ENCODE measurements around the gene UQCR11.

The UQCR11 gene

DNA sequence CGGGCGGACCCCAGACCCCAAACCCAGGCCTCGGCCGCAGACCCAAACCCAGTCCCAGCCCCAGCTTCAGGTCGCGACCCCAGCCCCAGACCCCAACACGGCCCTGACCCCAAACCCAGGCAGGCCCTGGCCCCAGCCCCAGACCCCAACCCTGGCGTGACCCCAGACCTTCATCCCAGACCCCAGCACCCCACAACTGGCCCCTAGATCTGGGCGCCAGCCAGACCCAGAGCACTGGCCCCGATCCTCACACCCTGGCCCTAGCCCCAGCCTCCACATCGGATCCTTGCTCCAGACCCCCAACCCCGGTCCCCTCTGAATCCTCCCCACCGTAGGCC is 20.1 kb downstream of the UQCR11 start:
- DNase-seq: no peak

DNA sequence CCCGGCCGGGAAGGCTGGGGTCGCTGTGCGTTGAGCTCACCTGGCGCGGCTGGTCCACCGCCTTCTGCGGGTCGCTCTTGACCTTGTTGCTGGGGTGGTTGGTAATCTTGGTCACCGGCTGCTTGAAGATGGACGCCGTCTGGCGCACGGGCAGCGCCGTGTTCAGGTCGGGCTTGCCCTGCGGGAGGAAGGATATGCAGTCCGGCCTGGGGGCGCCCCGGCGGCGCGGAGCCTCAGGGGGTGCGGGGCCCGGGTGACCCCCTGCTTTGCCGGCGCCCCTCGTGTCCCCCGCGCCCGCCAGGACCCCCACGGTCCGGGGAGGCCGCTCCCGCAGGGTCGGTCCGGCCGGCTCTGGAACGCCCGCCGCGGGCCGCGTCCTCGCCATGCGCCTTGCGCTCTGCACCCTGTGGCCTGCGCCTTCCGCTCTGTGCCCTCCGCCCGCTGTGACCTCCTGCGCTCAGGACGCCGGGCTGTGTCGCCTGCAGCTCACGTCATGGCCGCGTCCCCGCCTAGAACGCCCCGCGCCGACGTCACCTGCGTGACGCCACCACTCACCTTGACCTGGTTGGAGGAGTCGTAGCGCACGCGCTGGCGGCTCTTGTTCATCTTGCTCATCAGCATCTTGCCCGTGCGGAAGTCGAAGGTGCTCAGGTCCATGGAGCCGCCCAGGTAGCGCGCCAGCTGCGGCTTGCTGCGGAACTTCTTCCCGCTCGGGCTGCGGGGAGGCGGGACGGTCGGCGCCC is 20.6 kb downstream of the UQCR11 start:
- DNase-seq: no peak

DNA sequence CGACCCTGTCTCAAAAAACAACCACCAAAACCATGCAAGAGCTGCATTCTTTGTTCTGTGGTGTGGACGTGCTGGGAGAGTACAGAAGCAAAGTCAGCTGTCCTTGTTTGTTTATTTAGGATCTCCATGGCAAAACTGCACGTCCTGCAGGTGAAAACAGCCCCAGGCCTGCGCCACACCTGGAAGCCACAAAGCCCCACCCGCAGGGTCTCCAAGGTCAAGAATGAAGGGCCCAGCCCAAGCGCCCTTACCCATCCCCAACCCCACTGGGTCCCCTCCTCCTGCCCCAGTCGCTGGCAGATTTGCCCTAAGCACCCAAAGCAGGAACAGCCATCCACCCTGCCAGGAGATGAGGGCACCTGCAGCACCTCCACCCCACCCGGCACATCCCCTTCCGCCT is 23.1 kb downstream of the UQCR11 start:
- no peak for DNase-seq

DNA sequence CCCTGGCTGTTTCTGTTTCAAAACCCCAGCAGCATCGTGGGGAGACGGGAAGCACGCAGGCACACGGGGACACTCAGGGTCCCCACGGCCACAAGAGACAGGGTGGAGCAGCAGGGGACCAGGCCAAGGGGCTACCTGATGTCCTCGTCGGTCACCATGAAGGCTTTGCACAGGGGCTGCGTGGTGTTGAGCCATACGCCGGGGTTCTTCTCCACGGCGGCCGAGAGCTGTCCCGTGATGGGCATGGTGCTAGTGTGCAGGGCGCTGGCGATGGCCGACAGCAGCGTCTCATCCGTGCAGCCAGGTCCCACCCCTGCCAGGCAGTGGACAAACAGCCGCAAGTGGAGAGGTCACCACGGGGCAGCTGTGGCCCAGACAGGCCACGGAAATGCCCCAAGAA is 24.3 kb downstream of the UQCR11 start:
- no peak for DNase-seq

DNA sequence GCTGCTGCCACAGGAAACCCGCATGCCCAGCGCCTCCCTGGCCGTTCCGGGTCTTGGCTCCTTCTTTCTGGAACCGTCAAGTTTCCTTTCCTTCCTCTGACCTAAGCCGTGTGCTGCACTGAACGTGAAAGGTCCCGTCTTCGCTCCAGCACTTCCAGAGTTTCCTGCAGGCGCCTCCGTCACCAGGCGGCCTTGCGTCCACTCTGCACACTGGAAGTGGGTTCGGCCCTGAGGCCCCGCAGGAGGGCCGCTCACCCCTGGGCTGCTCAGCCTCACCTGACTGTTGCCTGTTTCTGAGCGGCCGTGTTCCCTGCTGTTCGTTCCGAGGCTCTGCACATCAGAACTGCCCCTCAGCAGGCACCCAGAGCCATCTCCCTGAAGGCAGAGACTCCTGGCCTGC is 24.9 kb downstream of the UQCR11 start:
- DNase-seq: no peak

DNA sequence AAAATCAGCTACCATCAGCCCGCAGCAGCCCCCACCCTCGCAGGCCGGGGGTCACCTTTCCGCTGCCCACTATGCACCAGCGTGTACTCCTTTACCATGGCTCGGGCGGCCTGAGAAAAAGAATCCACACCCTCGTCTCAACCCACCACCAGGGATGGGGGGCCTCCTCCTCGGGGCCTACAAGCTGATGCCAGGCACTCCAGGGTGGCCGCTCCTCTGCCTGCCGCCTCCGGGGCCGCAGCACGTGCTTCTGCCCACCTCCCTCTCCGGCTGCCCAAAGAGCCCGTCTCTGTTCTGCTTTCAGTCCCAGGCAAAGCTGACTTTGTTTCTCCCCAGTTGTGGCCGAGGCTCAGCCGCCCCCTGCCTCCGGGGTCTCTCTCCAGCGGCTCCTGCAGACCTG is 26.0 kb downstream of the UQCR11 start:
- DNase-seq: no peak

DNA sequence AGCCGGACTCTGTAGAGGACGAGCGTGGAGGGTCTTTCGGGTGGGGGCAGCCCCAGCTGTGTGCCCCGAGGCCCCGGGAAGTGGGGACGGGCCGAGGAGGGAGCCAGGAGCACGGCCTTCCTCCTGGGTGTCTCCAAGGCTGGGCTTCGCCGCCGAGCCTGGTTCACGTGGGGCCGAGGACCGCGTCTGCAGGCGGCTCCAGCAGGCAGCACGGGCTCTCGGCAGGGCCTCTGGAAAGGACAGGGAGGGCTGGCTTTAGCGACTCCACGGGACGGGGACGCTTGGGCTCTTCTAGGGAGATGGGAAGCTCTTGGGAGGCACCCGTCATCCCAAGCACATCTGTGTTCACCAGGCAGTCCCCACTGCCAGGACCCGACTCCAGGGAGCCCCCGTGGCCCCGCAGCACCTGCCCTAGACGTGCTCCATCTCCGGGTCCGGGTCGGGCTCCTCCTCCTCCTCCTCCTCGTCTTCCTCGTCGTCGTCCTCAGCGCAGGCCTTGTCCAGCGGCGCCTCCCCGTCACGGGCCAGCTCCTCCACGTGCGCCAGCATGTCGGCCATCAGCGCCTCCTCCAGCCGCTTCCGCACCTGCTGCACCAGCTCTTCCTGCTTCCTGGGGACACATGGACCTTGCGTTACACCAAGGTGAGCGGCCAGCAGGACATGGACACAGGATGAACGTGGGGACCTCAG is 27.2 kb downstream of the UQCR11 start:
- DNase-seq: no peak

DNA sequence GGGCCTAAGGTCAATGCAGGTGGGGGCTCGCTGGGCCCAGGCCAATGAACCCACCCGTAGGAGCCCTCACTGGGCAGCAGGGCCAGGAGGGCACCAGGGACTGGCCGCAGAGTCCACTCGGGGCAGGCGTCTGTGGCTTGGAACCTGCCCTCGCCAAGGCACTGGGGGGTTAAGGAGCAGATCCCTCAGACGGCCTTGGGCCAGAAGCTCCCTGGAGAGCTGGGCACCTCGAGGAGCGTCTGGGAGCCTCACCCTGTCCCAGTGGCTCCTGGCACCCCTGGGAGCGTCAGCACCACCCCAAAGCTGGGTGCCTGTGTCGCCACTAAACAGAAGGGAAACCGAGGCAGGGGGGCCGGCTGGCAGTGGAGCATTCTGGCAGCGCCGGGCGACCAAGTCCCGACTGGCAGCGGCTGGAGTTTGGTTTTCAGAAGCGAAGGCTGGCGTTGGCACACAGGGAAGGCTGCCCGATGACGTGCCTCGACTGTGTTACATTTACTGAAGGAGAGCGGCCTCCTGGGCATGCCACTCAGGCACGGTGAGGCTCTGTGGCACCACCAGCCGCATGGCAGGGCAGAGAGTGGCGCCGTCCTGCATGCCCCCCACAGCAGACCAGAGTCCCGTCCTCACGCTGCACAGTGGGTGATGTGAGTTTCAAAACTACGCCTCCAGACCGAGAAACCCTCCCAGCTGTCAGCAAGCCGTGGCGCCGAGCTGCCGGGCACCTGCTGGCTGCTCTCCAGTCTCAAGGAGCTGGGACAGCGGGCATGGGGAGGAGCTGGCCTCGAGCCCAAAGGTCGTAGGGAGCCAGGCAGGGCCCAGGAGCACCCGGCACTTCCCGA is 28.0 kb downstream of the UQCR11 start:
- no peak for DNase-seq

DNA sequence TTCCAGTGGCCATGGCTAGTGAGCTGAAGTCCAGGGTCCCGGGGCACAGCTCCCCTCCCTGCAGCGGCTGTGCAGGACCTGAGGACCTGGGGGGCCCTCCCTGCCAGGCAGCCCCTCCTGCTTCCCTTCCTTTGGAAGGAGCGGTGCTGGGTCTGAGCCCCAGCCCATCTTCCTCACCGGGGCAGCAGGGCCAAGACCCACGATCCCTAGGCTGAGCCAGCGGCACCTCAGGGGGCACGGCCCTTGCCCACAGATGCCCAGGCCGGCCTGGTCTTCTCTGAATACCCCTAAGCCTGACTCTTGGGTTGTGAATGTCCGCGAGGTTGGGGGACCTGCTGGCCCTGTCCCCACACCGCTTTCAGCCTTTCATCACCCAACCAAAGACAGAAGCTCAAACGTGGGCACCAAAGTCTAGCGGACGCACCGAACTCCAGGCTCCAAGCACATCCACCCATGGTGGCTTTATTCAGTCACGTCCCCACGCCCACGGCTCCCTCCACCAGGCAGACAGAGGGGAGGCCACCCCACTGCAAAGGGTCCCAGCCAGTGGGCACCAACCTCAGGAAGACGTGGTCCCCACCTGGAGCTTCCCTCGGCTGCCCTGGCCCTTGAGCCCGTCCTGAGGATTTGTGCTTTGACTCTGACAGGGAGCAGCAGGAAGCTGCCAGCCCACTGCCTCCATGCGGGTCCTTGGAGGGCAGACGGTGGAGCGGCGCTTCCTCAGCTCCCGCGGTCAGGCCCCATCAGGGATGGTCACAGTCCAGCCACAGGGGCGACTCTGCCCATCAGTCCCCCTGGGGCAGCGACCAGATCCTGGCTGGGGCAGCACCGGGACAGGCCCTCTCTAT is 28.8 kb downstream of the UQCR11 start:
- DNase-seq: no peak

DNA sequence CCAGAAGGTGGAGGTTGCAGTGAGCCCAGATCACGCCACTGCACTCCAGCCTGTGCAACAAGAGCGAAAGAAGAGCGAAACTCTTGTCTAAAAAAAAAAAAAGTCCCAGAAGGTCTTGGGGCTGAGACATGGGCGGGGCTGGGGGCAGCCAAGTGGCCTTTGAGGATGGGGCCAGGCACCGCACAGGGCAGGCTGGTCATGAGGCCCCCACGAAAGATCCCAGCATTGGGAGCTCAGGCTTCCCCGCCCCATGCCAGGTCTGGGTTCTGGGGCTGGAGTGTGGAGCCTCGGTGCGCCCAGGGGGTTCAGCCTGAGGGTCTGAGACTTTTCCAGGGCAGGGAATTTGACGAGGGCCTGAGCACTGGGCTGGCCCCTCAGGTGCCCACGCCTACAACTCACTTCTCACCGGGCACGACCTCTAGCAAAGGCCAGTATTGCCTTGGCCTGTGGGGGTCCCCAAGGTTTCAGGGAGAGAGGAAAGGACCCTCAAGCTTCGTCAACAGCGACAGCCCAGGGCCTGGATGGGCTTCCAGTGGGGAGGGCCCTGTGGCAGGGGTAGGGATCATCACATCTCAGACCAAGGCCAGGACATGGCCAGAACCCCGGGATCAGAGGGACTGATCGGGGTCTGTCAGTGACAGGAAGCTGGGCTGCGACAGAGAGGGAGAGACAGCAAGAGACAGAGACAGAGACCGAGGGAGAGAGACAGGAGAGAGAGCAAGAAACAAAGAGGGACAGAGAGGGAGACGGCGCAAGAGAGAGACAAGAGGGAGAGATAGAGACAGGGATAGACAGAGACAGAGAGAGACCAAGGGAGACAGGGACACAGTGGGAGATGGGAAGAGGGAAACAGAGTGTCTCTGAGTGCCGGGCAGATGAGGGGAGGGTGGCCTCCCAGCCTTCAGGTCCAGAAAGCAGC is 29.7 kb downstream of the UQCR11 start:
- no peak for DNase-seq

DNA sequence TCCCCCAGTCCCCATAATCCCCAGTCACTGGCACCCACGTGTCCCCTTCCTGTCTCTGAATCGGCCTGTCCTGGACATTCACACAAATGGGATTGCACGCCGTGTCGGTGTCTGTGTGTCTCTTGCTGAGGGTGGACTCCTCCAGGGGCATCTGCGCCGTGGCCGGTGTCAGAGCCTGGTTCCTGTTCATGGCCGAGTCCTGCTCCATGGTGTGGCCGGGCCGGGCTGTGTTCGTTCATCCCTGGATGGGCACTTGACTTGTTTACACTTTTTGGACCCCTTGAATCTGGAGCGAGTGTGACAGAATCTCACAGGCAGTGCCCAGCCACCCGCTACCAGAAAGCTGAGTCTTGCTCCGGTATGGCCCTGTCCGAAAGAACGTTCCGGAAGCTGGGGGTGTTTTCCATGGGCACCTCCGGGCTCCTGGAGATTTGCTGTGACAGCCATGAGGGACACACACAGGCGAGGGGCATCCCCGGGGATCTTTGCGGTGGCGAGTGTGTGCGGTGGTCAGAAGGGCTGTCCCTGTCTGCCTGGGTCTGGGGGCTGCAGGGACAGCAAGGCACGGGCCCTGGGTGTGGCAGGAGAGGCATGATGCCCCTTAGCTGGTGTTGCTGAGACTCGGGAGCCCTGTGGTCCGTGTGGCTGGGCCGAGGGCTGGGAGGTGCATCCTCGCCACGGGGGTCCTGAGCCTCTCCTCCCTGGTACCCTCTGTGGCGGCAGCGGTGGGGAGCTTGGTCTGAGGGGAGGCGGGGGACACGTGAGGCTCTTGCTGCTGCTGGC is 30.7 kb downstream of the UQCR11 start:
- no peak for DNase-seq

DNA sequence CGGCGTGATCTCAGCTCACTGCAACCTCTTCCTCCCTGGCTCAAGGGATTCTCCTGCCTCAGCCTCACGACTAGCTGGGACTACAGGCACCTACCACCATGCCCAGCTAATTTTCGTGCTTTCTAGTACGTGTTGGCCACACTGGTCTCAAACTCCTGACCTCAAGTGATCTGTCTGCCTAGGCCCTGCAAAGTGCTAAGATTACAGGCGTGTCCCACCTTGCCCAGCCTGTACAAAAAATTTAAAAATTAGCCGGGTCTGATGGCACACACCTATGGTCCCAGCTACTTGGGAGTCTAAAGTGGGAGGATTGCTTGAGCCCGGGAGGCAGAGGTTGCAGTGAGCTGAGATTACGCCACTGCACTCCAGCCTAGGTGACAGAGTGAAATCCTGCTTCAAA is 32.5 kb downstream of the UQCR11 start:
- no peak for DNase-seq

DNA sequence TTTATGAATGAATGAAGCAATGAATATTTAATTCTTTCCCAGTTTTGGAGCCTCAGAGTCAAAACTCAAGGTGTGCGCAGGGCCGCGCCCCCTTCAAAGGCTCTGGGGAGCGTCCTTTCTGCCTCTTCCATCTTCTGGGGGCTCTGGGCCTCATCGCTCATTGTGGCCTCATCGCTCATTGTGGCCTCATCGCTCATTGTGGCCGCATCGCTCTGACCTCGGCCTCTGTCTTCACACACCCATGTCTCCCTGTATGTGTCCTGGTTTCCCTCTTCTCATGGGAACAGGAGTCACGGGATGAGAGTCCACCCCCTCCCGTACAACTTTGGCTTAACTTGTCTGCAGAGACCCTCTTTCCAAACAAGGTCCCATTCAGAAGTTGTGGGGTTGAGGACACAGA is 33.9 kb downstream of the UQCR11 start:
- DNase-seq: no peak

DNA sequence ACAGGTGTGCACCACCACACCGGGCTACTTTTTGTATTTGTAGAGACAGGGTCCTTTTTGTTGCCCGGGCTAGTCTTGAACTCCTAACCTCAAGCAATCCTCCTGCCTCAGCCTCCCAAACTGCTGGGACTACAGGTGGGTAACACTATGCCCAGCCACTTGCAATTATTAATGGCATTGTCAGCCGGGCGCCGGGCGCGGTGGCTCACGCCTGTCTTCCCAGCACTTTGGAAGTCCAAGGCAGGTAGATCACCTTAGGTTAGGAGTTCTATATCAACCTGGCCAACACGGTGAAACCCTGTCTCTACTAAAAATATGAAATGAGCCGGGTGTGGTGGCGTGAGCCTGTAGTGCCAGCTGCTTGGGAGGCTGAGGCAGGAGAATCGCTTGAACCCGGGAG is 34.4 kb downstream of the UQCR11 start:
- DNase-seq: no peak

DNA sequence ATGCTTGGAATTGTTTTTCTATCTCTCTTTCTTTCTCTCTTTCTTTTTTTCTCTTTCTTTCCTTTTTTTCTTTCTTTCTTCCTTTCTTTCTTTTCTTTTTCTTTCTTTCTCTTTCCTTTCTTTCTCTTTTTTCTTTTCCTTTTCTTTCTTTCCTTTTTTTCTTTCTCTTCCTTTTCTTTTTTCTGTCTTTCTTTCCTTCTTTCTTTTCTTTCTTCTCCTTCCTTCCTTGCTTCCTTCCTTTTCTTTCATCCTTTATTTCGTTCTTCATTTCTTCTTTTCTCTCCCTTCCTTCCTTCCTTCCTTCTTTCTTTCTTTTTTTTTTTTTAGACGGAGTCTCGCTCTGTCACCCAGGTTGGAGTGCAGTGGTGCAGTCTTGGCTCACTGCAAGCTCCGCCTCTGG is 35.3 kb downstream of the UQCR11 start:
- no peak for DNase-seq

DNA sequence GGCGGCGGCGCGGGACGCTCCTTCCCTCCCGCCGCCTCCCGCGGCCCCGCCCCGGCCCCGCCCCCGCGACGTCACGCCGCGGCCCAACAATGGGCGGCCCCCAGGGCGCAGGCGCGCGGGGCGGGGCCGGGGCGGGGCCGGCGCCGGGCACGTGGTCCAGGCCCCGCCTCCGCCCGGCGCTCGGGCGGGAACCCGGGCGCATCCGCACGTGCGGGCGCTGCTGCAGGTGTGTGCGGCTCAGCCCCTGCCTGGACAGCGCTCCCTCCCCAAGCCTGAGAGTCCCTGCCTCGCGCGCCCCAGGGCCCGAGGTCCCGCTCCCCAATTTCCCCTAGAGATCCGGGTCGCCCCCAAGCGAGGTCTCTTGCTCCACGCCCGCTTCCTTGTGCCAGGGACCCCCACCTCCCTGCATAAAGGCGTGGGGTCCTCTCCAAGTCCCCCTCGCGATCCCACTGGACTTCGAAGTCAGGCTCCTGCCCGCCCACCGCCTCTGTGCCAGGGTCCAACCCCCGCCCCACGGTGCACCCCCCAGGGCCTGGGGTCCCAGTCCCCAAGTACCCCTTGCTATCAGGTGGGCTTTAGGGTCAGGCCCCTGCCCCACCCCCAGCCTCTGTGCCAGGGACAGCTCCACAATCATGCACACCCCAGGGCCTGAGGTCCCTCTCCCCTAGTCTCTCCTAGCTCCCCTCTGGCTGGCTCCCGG is 36.8 kb downstream of the UQCR11 start, which contains the start of gene MEX3D:
TSS of gene MEX3D (minus strand) at position 6 of the 700 bp plus-strand sequence. CDS start 267 bp downstream, outside the sequence.
- DNase-seq: no peak

DNA sequence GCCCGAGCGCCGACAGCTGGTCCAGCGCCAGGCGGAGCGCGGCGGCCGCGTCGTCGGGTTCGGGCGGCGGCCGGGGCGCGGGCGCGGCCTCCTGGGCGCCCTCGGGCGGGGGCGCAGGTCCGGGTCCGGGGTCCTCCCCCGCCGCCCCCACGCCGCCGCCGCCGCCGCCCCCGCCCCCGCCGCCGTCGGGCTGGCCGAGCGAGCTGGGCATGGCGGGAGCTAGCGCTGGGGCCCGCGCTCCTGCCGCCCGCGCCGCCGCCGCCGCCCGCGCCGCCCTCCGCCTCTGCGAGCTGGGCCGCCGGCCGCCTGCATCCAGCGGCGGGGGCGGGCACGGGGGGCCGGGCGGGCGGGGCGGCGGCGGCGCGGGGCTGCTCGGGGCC is 37.4 kb downstream of the UQCR11 start:
- no peak for DNase-seq

DNA sequence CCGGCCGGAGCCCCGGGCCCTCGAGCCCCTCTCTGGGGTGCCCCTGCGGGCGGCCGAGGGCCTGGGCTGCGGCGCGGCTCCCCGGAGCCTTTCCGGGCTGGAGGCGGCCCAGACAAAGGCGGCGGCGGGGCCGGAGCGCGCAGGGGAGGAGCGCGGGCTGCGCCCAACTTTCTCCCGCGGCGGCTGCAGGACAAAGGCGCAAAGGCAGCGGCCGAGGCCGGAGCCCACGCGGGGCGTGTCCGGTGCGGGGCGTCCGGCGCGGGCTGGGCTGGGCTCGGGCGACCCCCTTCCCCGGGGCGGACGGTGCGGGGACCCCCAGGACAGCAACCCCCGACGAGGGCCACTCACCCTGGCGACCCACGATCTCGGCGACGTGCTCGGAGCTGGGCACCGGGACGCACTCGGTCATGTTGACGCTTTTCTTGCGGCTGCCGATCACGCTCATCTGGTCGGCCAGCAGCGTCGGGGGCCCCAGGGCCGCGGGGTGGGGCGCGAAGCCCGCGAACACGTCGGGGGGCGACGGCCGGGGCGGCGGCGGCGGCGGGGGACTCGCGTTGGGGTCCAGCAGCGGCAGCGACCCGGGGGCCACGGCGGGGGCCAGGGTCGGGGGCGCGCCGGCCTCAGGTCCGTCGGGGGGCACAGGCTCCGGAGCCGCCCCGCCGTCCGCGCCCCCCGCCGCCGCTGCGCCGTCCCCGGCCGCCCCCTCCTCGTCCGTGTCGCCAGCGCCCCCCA is 38.0 kb downstream of the UQCR11 start:
- no peak for DNase-seq

DNA sequence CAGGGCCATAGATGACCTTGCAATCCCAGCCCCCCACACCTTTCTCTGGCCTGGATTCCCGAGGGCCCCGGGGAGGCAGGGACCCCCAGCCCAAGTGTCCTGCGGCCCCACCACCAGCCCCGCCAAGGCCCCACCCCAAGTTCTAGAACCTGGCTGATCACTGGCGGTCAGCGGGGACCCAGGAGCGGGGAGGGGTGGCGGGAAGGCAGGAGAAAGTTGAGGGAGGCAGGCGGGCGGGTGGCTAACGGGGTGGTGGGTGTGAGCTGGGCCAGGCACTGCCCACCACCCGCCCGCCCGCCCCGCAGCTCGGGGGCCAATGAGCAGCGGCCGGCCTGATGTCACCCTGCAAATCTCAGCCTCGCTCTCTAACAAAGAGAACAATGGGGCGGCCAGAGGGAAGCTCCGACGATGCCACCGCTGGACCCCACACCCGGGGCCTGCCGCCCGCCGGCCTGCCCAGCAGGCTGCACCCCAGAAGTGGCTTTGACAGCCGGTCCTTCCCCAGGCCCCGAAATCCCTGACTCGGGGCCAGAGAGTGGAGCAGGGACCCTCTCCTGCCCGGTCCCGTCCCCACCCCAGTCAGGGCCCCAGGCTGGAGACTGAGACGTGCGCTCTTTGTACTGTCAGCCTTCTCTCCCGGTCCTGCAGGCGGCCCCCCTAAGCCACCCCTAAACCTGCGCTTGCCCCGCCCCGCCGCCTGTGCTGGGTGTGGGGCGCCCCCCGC is 38.7 kb downstream of the UQCR11 start:
- DNase-seq: peak; percentile 89
